Measurements from ENCODE around the gene ORMDL3. TPM values are rescaled to one million over a fixed set of nuclear protein-coding genes. Genes with fewer than 3 reads are reported as not detected.
"Not testable (repeated sequence)": the region's sequence is repeated elsewhere in the genome, so short reads cannot be mapped to it uniquely, and the experiment has no call there.

Gene ORMDL3
- total RNA-seq, 4 donors from 2014 or later, result 78.5 to 338 (median 163) TPM

- ATAC-seq (ENCODE audit: low FRiP score), result no peak
- TF ChIP-seq CTCF (IDR thresholded peaks at IDR 0.05), result no peak
These were observed 40.3 kb downstream of the ORMDL3 start for GRCh38 chr17:39887078-39887477.

GRCh38 chr17:39886102-39886501 lies 41.3 kb downstream of the ORMDL3 start:
- ATAC-seq (ENCODE audit: low FRiP score); DNase-seq (ENCODE audit: low spot score): not testable (repeated sequence)

More at GRCh38 chr17:39887078-39887477, 40.3 kb downstream of the ORMDL3 start:
- DNase-seq (ENCODE audit: low spot score), result no peak

GRCh38 chr17:39872751-39873150 lies 54.6 kb downstream of the ORMDL3 start:
- ATAC-seq (ENCODE audit: low FRiP score), result no peak
- TF ChIP-seq CTCF (IDR thresholded peaks at IDR 0.05), result no peak
- DNase-seq (ENCODE audit: low spot score), result no peak

GRCh38 chr17:39871801-39872200 lies 55.6 kb downstream of the ORMDL3 start:
- no peak for DNase-seq (ENCODE audit: low spot score)
- TF ChIP-seq CTCF (IDR thresholded peaks at IDR 0.05), result no peak
- ATAC-seq (ENCODE audit: low FRiP score), result no peak

Other genes starting within 250 kb of the ORMDL3 start
- gene PGAP3, start 239.5 kb downstream of the ORMDL3 start, total RNA-seq, result 10 to 100 TPM in 2 of 4 donors, 1 to 10 TPM in 2; 8.2 to 12.8 (median 11.0) TPM
- 10 to 100 TPM; 13.8 to 23.8 (median 15.7) TPM for gene ERBB2, start 227.5 kb downstream of the ORMDL3 start, total RNA-seq
- 10 to 100 TPM; 33.9 to 60.8 (median 52.5) TPM for gene MIEN1, start 197.1 kb downstream of the ORMDL3 start, total RNA-seq
- gene GRB7, start 189.7 kb downstream of the ORMDL3 start, total RNA-seq, result 10 to 100 TPM in 3 of 4 donors, not detected in 1; 13.0 to 19.3 (median 14.0) TPM
- 1 to 10 TPM; 2.9 to 8.3 (median 4.5) TPM for gene IKZF3, start 63.3 kb downstream of the ORMDL3 start, total RNA-seq
- gene ZPBP2, start 59.4 kb downstream of the ORMDL3 start, total RNA-seq, result not detected
- 10 to 100 TPM; 10.4 to 32.2 (median 21.3) TPM for gene GSDMB, start 9.0 kb downstream of the ORMDL3 start, total RNA-seq
- gene LRRC3C, start 131 bp upstream of the ORMDL3 start, total RNA-seq, result not detected
- gene GSDMA, start 35.4 kb upstream of the ORMDL3 start, total RNA-seq, result 1 to 10 TPM in 1 of 4 donors, under 1 TPM in 2, not detected in 1; 0.65 to 1.1 (median 0.72) TPM
- 10 to 100 TPM; 75.3 to 98.0 (median 79.4) TPM for gene PSMD3, start 53.2 kb upstream of the ORMDL3 start, total RNA-seq
- gene CSF3, start 87.8 kb upstream of the ORMDL3 start, total RNA-seq, result 10 to 100 TPM in 2 of 4 donors, not detected in 2; 51.8 to 75.2 TPM
- gene MED24, start 126.8 kb upstream of the ORMDL3 start, total RNA-seq, result 10 to 100 TPM; 40.0 to 53.6 (median 49.2) TPM
- gene THRA, start 135.4 kb upstream of the ORMDL3 start, total RNA-seq, result 10 to 100 TPM; 35.7 to 87.2 (median 55.2) TPM
- gene NR1D1, start 173.0 kb upstream of the ORMDL3 start, total RNA-seq, result 1 to 10 TPM; 3.1 to 9.3 (median 7.0) TPM
- 100 to 1,000 TPM in 1 of 4 donors, 10 to 100 TPM in 3; 50.2 to 139 (median 61.9) TPM for gene MSL1, start 194.4 kb upstream of the ORMDL3 start, total RNA-seq
- 10 to 100 TPM; 36.6 to 77.6 (median 51.1) TPM for gene CASC3, start 212.9 kb upstream of the ORMDL3 start, total RNA-seq
- 10 to 100 TPM in 1 of 4 donors, 1 to 10 TPM in 3; 3.0 to 16.1 (median 4.4) TPM for gene RAPGEFL1, start 249.9 kb upstream of the ORMDL3 start, total RNA-seq

Measured in omental fat pad (tissue), 4 donors.